H9 (cell line): Measurements from ENCODE around the gene SUGP1. TPM values are rescaled to one million over a fixed set of nuclear protein-coding genes. Genes with fewer than 3 reads are reported as not detected.

Experiments
- DNase-seq: peaks from one replicate; pipeline ENCODE4 v3.0.0-alpha.2; 2017
- H2AFZ ChIP-seq: one replicate; pipeline ENCODE4 v1.6.1; 2013; ENCODE audit warnings: mild to moderate bottlenecking, low read length, control low read depth, moderate library complexity
- H2AK5ac ChIP-seq: 2 replicates; pipeline ENCODE4 v1.6.1; 2013; ENCODE audit warnings: low read length, control low read depth, mixed read lengths; ENCODE audit not compliant: insufficient read length
- H2BK120ac ChIP-seq: one replicate; pipeline ENCODE4 v1.6.1; 2013; ENCODE audit warnings: low read depth, mild to moderate bottlenecking, low read length, control low read depth, inconsistent platforms; ENCODE audit not compliant: poor library complexity, severe bottlenecking
- H2BK12ac ChIP-seq: 2 replicates; pipeline ENCODE4 v1.6.1; 2013; ENCODE audit warnings: low read length, control low read depth, mixed read lengths, low read depth; ENCODE audit not compliant: insufficient read length
- H2BK15ac ChIP-seq: 2 replicates; pipeline ENCODE4 v1.6.1; 2013; ENCODE audit warnings: low read depth, low read length, control low read depth
- H2BK20ac ChIP-seq: one replicate; pipeline ENCODE4 v1.6.1; 2013; ENCODE audit warnings: low read depth, mild to moderate bottlenecking, low read length, control low read depth, inconsistent platforms; ENCODE audit not compliant: poor library complexity, severe bottlenecking
- H2BK5ac ChIP-seq: 2 replicates; pipeline ENCODE4 v1.6.1; 2013; ENCODE audit warnings: low read length, control low read depth, mixed read lengths; ENCODE audit not compliant: insufficient read length
- H3K14ac ChIP-seq: 2 replicates; pipeline ENCODE4 v1.6.1; 2013; ENCODE audit warnings: low read length, control low read depth; ENCODE audit not compliant: insufficient read depth
- H3K18ac ChIP-seq: 2 replicates; pipeline ENCODE4 v1.6.1; 2013; ENCODE audit warnings: low read depth, mild to moderate bottlenecking, mixed read lengths, low read length, control low read depth; ENCODE audit not compliant: insufficient read length
- H3K23ac ChIP-seq: 2 replicates; pipeline ENCODE4 v1.6.1; 2013; ENCODE audit warnings: low read length, control low read depth, mixed read lengths, low read depth; ENCODE audit not compliant: insufficient read length
- H3K23me2 ChIP-seq: 2 replicates; pipeline ENCODE4 v1.6.1; 2013; ENCODE audit warnings: low read depth, mild to moderate bottlenecking, mixed read lengths, low read length, control low read depth; ENCODE audit not compliant: insufficient read length, poor library complexity, severe bottlenecking
- H3K27ac ChIP-seq: 2 replicates; pipeline ENCODE4 v1.5.1; 2013; ENCODE audit warnings: low read length, control low read depth, mixed read lengths, low read depth; ENCODE audit not compliant: insufficient read length
- H3K27me3 ChIP-seq: 2 replicates; pipeline ENCODE4 v1.6.1; 2013; ENCODE audit warnings: low read length, control low read depth, inconsistent platforms; ENCODE audit not compliant: insufficient read depth
- H3K4ac ChIP-seq: 2 replicates; pipeline ENCODE4 v1.6.1; 2013; ENCODE audit warnings: low read depth, mild to moderate bottlenecking, control low read depth, inconsistent platforms, low read length, moderate library complexity
- H3K4me1 ChIP-seq: 2 replicates; pipeline ENCODE4 v1.6.1; 2013; ENCODE audit warnings: low read length, control low read depth, inconsistent platforms; ENCODE audit not compliant: insufficient read depth
- H3K4me2 ChIP-seq: 2 replicates; pipeline ENCODE4 v1.6.1; 2013; ENCODE audit warnings: low read length, control low read depth, mixed read lengths; ENCODE audit not compliant: insufficient read length, insufficient read depth
- H3K56ac ChIP-seq: 2 replicates; pipeline ENCODE4 v1.6.1; 2013; ENCODE audit warnings: low read depth, mild to moderate bottlenecking, mixed read lengths, low read length, control low read depth; ENCODE audit not compliant: insufficient read length
- H3K79me1 ChIP-seq: 2 replicates; pipeline ENCODE4 v1.6.1; 2013; ENCODE audit warnings: low read depth, mild to moderate bottlenecking, moderate library complexity, low read length, control low read depth, inconsistent platforms; ENCODE audit not compliant: insufficient read depth, poor library complexity, severe bottlenecking
- H3K79me2 ChIP-seq: 2 replicates; pipeline ENCODE4 v1.6.1; 2013; ENCODE audit warnings: low read length, control low read depth, inconsistent platforms; ENCODE audit not compliant: insufficient read depth
- H3K9ac ChIP-seq: 2 replicates; pipeline ENCODE4 v1.6.1; 2013; ENCODE audit warnings: low read length, control low read depth, mixed read lengths; ENCODE audit not compliant: insufficient read length; ENCODE audit errors: extremely low read depth
- H3K9me3 ChIP-seq: one replicate; pipeline ENCODE4 v1.6.1; 2013; ENCODE audit warnings: low read depth, low read length, inconsistent platforms; ENCODE audit not compliant: control insufficient read depth
- H3T11ph ChIP-seq: one replicate; pipeline ENCODE4 v1.6.1; 2013; ENCODE audit warnings: mild to moderate bottlenecking, low read length, control low read depth, inconsistent platforms
- H4K20me1 ChIP-seq: one replicate; pipeline ENCODE4 v1.6.1; 2013; ENCODE audit not compliant: control insufficient read depth, insufficient read length, insufficient read depth
- H4K5ac ChIP-seq: 2 replicates; pipeline ENCODE4 v1.6.1; 2013; ENCODE audit warnings: low read depth, mild to moderate bottlenecking, mixed read lengths, low read length, control low read depth; ENCODE audit not compliant: insufficient read length
- H4K8ac ChIP-seq: replicated peaks from 2 replicates; pipeline ENCODE4 v1.6.1; 2013; ENCODE audit warnings: low read length, control low read depth, mixed read lengths, low read depth; ENCODE audit not compliant: insufficient read length
- H4K91ac ChIP-seq: 2 replicates; pipeline ENCODE4 v1.6.1; 2013; ENCODE audit warnings: low read depth, mild to moderate bottlenecking, moderate library complexity, mixed read lengths, low read length, control low read depth; ENCODE audit not compliant: insufficient read length
- H3K27ac Mint-ChIP-seq, 3 experiments: 2 replicates in 2 of 3; 3 replicates in 1 of 3; pipeline ENCODE4 v1.8.0; 2020 to 2021; ENCODE audit warnings: mixed read lengths in 3 of 3, mild to moderate bottlenecking in 1 of 3, moderate library complexity in 1 of 3
- H3K27me3 Mint-ChIP-seq: 2 replicates; pipeline ENCODE4 v1.8.0; 2021; ENCODE audit warnings: low read depth, mild to moderate bottlenecking, moderate library complexity, mixed read lengths
- H3K36me3 Mint-ChIP-seq, 3 experiments: 2 replicates in 2 of 3; 3 replicates in 1 of 3; pipeline ENCODE4 v1.8.0; 2020 to 2021; ENCODE audit warnings: low read depth in 3 of 3, mixed read lengths in 3 of 3; ENCODE audit not compliant: insufficient read depth in 1 of 3
- H3K4me1 Mint-ChIP-seq, 2 experiments: 2 replicates each; pipeline ENCODE4 v1.8.0; 2020; ENCODE audit warnings: mixed read lengths in 2 of 2
- H3K4me3 Mint-ChIP-seq, 2 experiments: 2 replicates in 1 of 2; 3 replicates in 1 of 2; pipeline ENCODE4 v1.8.0; 2020 to 2021; ENCODE audit warnings: mild to moderate bottlenecking in 2 of 2, mixed read lengths in 2 of 2, moderate library complexity in 1 of 2
- H3K9me3 Mint-ChIP-seq, 2 experiments: 2 replicates in 1 of 2; 3 replicates in 1 of 2; pipeline ENCODE4 v1.8.0; 2020; ENCODE audit warnings: mild to moderate bottlenecking in 2 of 2, mixed read lengths in 2 of 2, moderate library complexity in 1 of 2
- WGBS: extraction: QIAGEN DNeasy Blood & Tissue Kit; methylation state at CpG from one replicate; pipeline ENCODE4 v1.1.7; 2013; ENCODE audit warnings: missing lambda C conversion rate, low lambda C conversion rate, mixed read lengths; ENCODE audit not compliant: insufficient read length; ENCODE audit errors: extremely low coverage; 5-methylcytosine and 5-hydroxymethylcytosine counted together
- total RNA-seq: library from RNA; stranded (reverse); gene quantifications from 2 replicates; pipeline ENCODE4 v1.2.1, GENCODE V29; 2021
- TF ChIP-seq, protein P1 (sequence below): fragments of 200-600 bp; sonication (generic); conservative IDR thresholded peaks from 3 replicates; pipeline ENCODE4 v1.8.0; 2021; ENCODE audit warnings: antibody characterized with exemption, mild to moderate bottlenecking

The SUGP1 gene
- total RNA-seq, 1 experiment from 2014 or later, result 103 TPM

- H3K4me1 ChIP-seq, result no peaks in the 10 kb centered on the region; the same call in 1 of the 2 replicates
- no peak overlapping the region for H2AK5ac ChIP-seq
- no peak overlapping the region for H3K18ac ChIP-seq
- no peak overlapping the region for H2BK15ac ChIP-seq
- no peak overlapping the region for H3K9ac ChIP-seq
- no peak overlapping the region for H3T11ph ChIP-seq
- H2BK120ac ChIP-seq, result no peak overlapping the region
- no peak overlapping the region for H2BK12ac ChIP-seq
- peaks cover 2% of the 10 kb centered on the region; the same call in 1 of the 2 replicates for H3K27me3 ChIP-seq
- no peaks in the 10 kb centered on the region for H3K79me1 ChIP-seq
- no peak overlapping the region for H2BK20ac ChIP-seq
- H3K56ac ChIP-seq, result no peak overlapping the region
- no peak overlapping the region for H3K4ac ChIP-seq
- no peak overlapping the region for H2BK5ac ChIP-seq
- H3K23me2 ChIP-seq, result peaks cover 7% of the 10 kb centered on the region
- no peak overlapping the region for H4K5ac ChIP-seq
- no peaks in the 10 kb centered on the region for H4K20me1 ChIP-seq
- no peak overlapping the region for H3K23ac ChIP-seq
- H4K8ac ChIP-seq, result no peak overlapping the region
- H3K14ac ChIP-seq, result no peak overlapping the region
- H4K91ac ChIP-seq, result no peak overlapping the region
- no peak for DNase-seq
- no peak overlapping the region for H2AFZ ChIP-seq
- no peaks in the 10 kb centered on the region for H3K79me2 ChIP-seq
- no CpG with 5 or more reads among the region's 8 CpGs for WGBS
- TF ChIP-seq, protein P1, sequence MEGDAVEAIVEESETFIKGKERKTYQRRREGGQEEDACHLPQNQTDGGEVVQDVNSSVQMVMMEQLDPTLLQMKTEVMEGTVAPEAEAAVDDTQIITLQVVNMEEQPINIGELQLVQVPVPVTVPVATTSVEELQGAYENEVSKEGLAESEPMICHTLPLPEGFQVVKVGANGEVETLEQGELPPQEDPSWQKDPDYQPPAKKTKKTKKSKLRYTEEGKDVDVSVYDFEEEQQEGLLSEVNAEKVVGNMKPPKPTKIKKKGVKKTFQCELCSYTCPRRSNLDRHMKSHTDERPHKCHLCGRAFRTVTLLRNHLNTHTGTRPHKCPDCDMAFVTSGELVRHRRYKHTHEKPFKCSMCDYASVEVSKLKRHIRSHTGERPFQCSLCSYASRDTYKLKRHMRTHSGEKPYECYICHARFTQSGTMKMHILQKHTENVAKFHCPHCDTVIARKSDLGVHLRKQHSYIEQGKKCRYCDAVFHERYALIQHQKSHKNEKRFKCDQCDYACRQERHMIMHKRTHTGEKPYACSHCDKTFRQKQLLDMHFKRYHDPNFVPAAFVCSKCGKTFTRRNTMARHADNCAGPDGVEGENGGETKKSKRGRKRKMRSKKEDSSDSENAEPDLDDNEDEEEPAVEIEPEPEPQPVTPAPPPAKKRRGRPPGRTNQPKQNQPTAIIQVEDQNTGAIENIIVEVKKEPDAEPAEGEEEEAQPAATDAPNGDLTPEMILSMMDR, result no peak
- Mint-ChIP-seq H3K9me3 (no peaks in the 10 kb centered on the region), H3K27ac (no peak overlapping the region), H3K27me3 (peaks cover 40% of the 10 kb centered on the region), H3K4me3 (no peak overlapping the region; a peak in 1 of 5 replicates), H3K36me3 (peaks cover 0 to 3% (median 0%) of the 10 kb centered on the region in 3 experiments; a peak in 1 of 7 replicates), H3K4me1 (peaks cover 10 to 16% of the 10 kb centered on the region in 2 experiments)
- H3K9me3 ChIP-seq, result no peaks in the 10 kb centered on the region
- no peak overlapping the region for H3K27ac ChIP-seq
- H3K4me2 ChIP-seq, result no peak overlapping the region
Measured at GRCh38 chr19:19270749-19271571, 49.3 kb downstream of the SUGP1 start.
